NCI-H748 treated with DMSO at 0.1 percent for 48 hours (cell line): ENCODE results near the gene IZUMO1.
"Not testable (repeated sequence)": the region's sequence is repeated elsewhere in the genome, so short reads cannot be mapped to it uniquely, and the experiment has no call there.

ENCODE experiments used
- DNase-seq: peaks from one replicate; lab custom pipeline; 2025; lab: John Stamatoyannopoulos, UW

The IZUMO1 gene

GRCh38 chr19:48737360-48737998, 9.2 kb downstream of the IZUMO1 start:
- no peak for DNase-seq

GRCh38 chr19:48735031-48735615, 11.6 kb downstream of the IZUMO1 start:
- DNase-seq: peak; percentile 89

GRCh38 chr19:48734625-48735024, 12.1 kb downstream of the IZUMO1 start:
- DNase-seq: no peak

DNA sequence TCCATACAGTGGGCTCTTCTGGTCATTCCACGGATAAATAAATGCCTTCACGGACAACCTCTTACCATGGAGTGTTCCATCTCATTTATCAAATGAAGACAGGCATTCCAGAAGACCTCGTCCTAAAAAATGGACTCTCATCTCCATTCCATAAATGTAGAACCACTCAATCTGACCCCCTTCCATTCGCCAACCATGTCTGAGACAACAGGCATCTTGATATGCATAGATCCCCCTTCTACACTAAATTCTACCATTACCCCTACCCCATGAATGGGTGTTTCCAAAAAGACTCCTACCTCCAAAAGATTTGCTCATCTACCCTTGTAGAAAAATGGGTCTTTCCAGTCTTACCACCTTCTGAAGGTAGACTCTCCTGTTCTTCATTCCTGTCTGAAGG, 15.3 kb downstream of the IZUMO1 start:
- no peak for DNase-seq

- no peak for DNase-seq
Measured at GRCh38 chr19:48728911-48729664, 17.6 kb downstream of the IZUMO1 start.

GRCh38 chr19:48726556-48726955, 20.2 kb downstream of the IZUMO1 start:
- DNase-seq: no peak

GRCh38 chr19:48724796-48725753, 21.6 kb downstream of the IZUMO1 start:
- peak; percentile 21 for DNase-seq

GRCh38 chr19:48722196-48722708, 24.5 kb downstream of the IZUMO1 start:
- no peak for DNase-seq

DNA sequence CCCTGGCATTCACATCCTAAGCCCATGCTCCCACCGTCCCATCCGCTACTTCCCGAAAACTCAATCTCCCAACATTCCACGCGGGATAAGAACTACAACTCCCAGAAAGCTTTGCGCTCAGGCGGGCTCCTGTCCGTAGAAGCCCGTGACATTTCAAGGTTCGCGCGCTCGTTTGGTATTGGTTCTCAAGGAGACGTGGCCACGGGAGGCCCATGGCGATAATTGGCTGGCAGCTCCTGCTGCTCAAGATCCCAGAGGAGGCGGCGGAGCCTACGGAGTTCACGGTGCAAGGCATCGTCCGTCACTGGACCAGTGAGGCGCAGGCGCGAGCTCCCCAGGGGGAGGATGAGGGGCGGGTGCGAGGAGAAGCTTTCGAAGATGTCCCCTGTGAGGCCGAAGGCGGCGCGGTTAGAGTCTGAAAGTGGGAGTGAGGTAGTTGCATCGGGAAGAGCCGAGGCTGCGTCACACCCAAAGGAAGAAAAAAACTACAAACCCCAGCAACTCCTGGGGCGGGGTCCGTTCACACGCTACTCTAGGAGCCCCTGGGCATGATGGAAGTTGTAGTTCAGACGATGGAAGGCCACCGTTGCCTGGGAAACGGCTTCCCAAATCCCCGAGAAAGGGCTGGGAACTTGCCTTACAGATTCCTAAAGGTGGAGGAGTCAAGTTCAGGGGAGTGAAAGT, 26.0 kb downstream of the IZUMO1 start:
- DNase-seq: peak; percentile 98

- DNase-seq: no peak
Measured at GRCh38 chr19:48720251-48720612, 26.5 kb downstream of the IZUMO1 start.

- no peak for DNase-seq
Measured at GRCh38 chr19:48719263-48720171, 27.2 kb downstream of the IZUMO1 start, which contains the start of gene MAMSTR. Gene MAMSTR (minus strand): TSS chr19:48719725. CDS start chr19:48719031, 694 bp downstream.

- no peak for DNase-seq
Measured at GRCh38 chr19:48718711-48719231, 27.9 kb downstream of the IZUMO1 start.

GRCh38 chr19:48718106-48718505, 28.6 kb downstream of the IZUMO1 start:
- not testable (repeated sequence) for DNase-seq

DNA sequence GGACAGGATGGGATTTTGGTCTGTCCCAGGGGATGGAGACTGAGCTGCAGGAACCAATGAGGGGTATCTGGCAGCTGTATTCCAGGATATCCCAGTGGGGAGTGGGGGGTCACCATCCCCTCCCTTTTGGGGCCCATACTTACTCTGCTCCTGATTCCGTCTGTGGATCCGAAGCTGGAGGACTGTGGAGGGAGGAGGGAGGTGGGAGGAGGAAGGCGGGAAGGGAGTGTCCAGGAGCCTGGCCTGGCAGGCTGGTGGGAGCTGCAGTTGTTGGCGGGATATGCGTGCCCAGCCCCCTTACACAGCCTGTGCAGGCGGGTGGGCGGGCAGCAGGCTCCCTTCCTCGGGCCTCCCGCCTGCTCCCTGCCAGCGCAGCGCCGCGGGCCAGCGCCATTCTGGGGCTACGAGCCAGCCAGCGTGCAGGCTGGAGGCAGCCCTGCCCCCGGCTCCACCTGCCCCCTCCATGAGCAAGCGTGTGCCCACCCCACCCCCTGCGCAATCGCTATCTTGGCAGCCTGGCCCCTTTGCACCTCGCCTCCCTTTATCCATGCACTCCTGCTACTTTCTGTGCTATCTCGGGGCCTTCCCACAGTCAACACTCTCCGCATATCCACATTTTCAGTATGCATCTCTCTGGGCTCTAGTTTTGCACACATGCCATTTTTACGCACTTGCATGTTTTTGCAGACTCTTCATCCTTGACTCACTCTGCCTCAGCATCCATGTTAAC, 30.0 kb downstream of the IZUMO1 start:
- DNase-seq: no peak

DNA sequence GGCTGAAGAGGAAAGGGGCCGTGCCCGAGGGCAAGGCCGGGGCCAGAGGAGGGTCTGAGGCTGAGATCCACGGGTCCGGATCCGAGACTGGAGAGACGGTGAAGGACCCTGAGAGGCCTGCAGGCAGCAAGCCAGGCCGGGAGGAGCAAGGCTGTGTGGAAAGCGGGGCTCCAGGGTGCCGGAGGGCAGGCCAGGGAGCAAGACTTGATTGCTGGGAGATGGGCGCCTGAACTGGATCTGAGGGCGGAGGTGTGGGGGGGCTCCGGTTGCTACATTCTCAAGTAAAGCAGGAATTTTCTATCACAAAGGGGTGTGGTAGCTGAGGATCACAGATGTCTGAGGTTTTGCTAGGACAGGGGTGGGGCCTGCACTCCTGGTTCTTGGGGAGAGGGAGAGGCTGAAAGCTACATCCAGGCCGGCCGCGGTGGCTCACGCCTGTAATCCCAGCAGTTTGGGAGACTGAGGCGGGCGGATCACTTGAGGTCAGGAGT, 31.0 kb downstream of the IZUMO1 start:
- DNase-seq: no peak

DNA sequence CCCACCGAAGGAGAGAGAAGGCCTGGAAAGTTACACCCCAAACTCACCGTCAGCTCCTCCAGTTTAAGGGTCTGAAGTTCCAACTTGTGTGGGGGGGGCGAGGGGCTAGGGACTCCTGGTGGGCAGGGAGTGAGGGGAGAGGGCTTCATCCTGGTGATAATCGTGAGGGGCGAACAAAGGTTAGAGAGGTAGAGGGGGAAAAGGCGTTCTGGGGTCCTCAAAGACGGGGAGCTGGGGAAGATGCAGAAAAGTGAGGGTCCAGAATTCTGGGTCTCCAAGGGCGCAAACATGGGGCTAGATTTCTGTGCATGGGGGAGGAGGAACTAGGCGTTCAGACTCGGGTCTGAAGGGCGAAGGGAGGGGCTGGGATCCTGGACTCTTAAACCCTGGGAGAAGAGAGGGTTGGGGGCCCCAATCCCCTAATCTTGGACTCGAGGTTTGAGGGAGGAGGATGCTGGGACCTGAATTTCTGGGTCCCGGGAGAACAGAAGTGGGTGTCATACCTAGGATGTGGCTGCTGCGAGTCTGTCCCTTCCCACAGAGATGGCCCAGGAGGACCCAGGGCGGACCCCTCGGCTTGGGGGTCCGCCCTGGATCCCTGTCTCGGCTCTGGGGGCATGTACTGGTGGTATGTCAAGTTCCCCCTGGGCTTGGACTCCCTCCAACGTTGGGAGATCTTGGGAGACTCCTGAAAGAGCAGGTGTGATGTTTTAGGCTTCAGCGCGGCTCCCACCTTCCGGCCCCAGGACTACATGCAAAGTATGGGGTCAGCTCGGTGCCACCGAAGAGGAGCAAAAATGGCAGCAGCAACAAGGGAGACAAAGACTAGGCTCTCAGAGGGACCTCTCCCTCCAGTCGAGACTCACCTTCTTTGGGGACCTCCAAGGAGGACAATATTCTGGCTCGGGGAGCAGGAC, 31.7 kb downstream of the IZUMO1 start:
- DNase-seq: no peak

GRCh38 chr19:48713864-48714755, 32.6 kb downstream of the IZUMO1 start:
- peak; percentile 99 for DNase-seq
